ENCODE measurements around the gene LSG1.

The LSG1 gene

GRCh38 chr3:194691481-194692283 lies 19.7 kb upstream of the LSG1 start:
- no peak overlapping the region for H3K27ac Mint-ChIP-seq
- DNase-seq (ENCODE audit: low spot score) = no peak
- H3K4me3 Mint-ChIP-seq = no peak overlapping the region
- no peaks in the 10 kb centered on the region for H3K9me3 Mint-ChIP-seq
- peaks cover 39% of the 10 kb centered on the region for H3K27me3 Mint-ChIP-seq (ENCODE audit: low read depth)
- H3K36me3 Mint-ChIP-seq (ENCODE audit: low read depth) = no peaks in the 10 kb centered on the region
- H3K4me1 Mint-ChIP-seq (ENCODE audit: low read depth) = peaks cover 25% of the 10 kb centered on the region

- no peak for DNase-seq (ENCODE audit: low spot score)
- Mint-ChIP-seq H3K4me1 (ENCODE audit: low read depth) (peaks cover 24% of the 10 kb centered on the region), H3K4me3 (no peak overlapping the region), H3K27ac (no peak overlapping the region), H3K36me3 (ENCODE audit: low read depth) (no peaks in the 10 kb centered on the region), H3K9me3 (no peaks in the 10 kb centered on the region), H3K27me3 (ENCODE audit: low read depth) (peaks cover 39% of the 10 kb centered on the region)
Observed at GRCh38 chr3:194690501-194691372, 18.7 kb upstream of the LSG1 start.

- DNase-seq (ENCODE audit: low spot score) = no peak
- H3K27me3 Mint-ChIP-seq (ENCODE audit: low read depth) = peaks cover 50% of the 10 kb centered on the region
- H3K4me3 Mint-ChIP-seq = peak overlapping the region; percentile 38
- no peaks in the 10 kb centered on the region for H3K36me3 Mint-ChIP-seq (ENCODE audit: low read depth)
- no peak overlapping the region for H3K27ac Mint-ChIP-seq
- peaks cover 32% of the 10 kb centered on the region for H3K4me1 Mint-ChIP-seq (ENCODE audit: low read depth)
- H3K9me3 Mint-ChIP-seq = no peaks in the 10 kb centered on the region
Observed at GRCh38 chr3:194689493-194689944, 17.5 kb upstream of the LSG1 start.

GRCh38 chr3:194688946-194689345 lies 17.0 kb upstream of the LSG1 start:
- DNase-seq (ENCODE audit: low spot score) = no peak
- Mint-ChIP-seq H3K9me3 (no peaks in the 10 kb centered on the region), H3K4me1 (ENCODE audit: low read depth) (peaks cover 37% of the 10 kb centered on the region), H3K27ac (no peak overlapping the region), H3K4me3 (peak overlapping the region; percentile 22), H3K36me3 (ENCODE audit: low read depth) (no peaks in the 10 kb centered on the region), H3K27me3 (ENCODE audit: low read depth) (peaks cover 53% of the 10 kb centered on the region)

GRCh38 chr3:194688200-194688740 lies 16.3 kb upstream of the LSG1 start:
- Mint-ChIP-seq H3K4me3 (peak overlapping the region; percentile 12), H3K27me3 (ENCODE audit: low read depth) (peaks cover 57% of the 10 kb centered on the region), H3K36me3 (ENCODE audit: low read depth) (no peaks in the 10 kb centered on the region), H3K4me1 (ENCODE audit: low read depth) (peaks cover 39% of the 10 kb centered on the region), H3K9me3 (no peaks in the 10 kb centered on the region), H3K27ac (no peak overlapping the region)
- peak; percentile 8 for DNase-seq (ENCODE audit: low spot score)

- Mint-ChIP-seq H3K27me3 (ENCODE audit: low read depth) (peaks cover 61% of the 10 kb centered on the region), H3K4me3 (peak overlapping the region; percentile 89), H3K9me3 (no peaks in the 10 kb centered on the region), H3K4me1 (ENCODE audit: low read depth) (peaks cover 42% of the 10 kb centered on the region), H3K36me3 (ENCODE audit: low read depth) (no peaks in the 10 kb centered on the region), H3K27ac (no peak overlapping the region)
- DNase-seq (ENCODE audit: low spot score) = peak; percentile 78
Observed at GRCh38 chr3:194687638-194688199, 15.7 kb upstream of the LSG1 start.

- Mint-ChIP-seq H3K4me3 (peak overlapping the region; percentile 89), H3K27me3 (ENCODE audit: low read depth) (peaks cover 61% of the 10 kb centered on the region), H3K9me3 (no peaks in the 10 kb centered on the region), H3K4me1 (ENCODE audit: low read depth) (peaks cover 49% of the 10 kb centered on the region), H3K27ac (no peak overlapping the region), H3K36me3 (ENCODE audit: low read depth) (no peaks in the 10 kb centered on the region)
- peak; percentile 21 for DNase-seq (ENCODE audit: low spot score)
Observed at GRCh38 chr3:194686816-194687637, 15.0 kb upstream of the LSG1 start.

- Mint-ChIP-seq H3K27me3 (ENCODE audit: low read depth) (peaks cover 59% of the 10 kb centered on the region), H3K9me3 (no peaks in the 10 kb centered on the region), H3K36me3 (ENCODE audit: low read depth) (no peaks in the 10 kb centered on the region), H3K27ac (no peak overlapping the region), H3K4me3 (peak overlapping the region; percentile 80), H3K4me1 (ENCODE audit: low read depth) (peaks cover 49% of the 10 kb centered on the region)
- peak; percentile 7 for DNase-seq (ENCODE audit: low spot score)
Observed at GRCh38 chr3:194686414-194686815, 14.4 kb upstream of the LSG1 start.

GRCh38 chr3:194685718-194686413 lies 13.9 kb upstream of the LSG1 start, which contains the start of gene FAM43A:
Gene FAM43A, plus strand, starts transcription at chr3:194685883. Its CDS starts 944 bp downstream, at chr3:194686827.
- peaks cover 58% of the 10 kb centered on the region for H3K27me3 Mint-ChIP-seq (ENCODE audit: low read depth)
- no peaks in the 10 kb centered on the region for H3K9me3 Mint-ChIP-seq
- peaks cover 49% of the 10 kb centered on the region for H3K4me1 Mint-ChIP-seq (ENCODE audit: low read depth)
- no peaks in the 10 kb centered on the region for H3K36me3 Mint-ChIP-seq (ENCODE audit: low read depth)
- H3K27ac Mint-ChIP-seq = peak within 1 kb of the TSS; percentile 50
- H3K4me3 Mint-ChIP-seq = peak within 1 kb of the TSS; percentile 89
- DNase-seq (ENCODE audit: low spot score) = peak; percentile 81

GRCh38 chr3:194685065-194685717 lies 13.2 kb upstream of the LSG1 start:
- peaks cover 57% of the 10 kb centered on the region for H3K27me3 Mint-ChIP-seq (ENCODE audit: low read depth)
- no peaks in the 10 kb centered on the region for H3K9me3 Mint-ChIP-seq
- DNase-seq (ENCODE audit: low spot score) = no peak
- H3K4me3 Mint-ChIP-seq = peak overlapping the region; percentile 87
- H3K4me1 Mint-ChIP-seq (ENCODE audit: low read depth) = peaks cover 49% of the 10 kb centered on the region
- H3K27ac Mint-ChIP-seq = peak overlapping the region; percentile 50
- H3K36me3 Mint-ChIP-seq (ENCODE audit: low read depth) = no peaks in the 10 kb centered on the region

GRCh38 chr3:194683380-194683779 lies 11.4 kb upstream of the LSG1 start:
- Mint-ChIP-seq H3K27me3 (ENCODE audit: low read depth) (peaks cover 42% of the 10 kb centered on the region), H3K4me3 (no peak overlapping the region), H3K36me3 (ENCODE audit: low read depth) (no peaks in the 10 kb centered on the region), H3K9me3 (no peaks in the 10 kb centered on the region), H3K4me1 (ENCODE audit: low read depth) (peaks cover 35% of the 10 kb centered on the region), H3K27ac (no peak overlapping the region)
- DNase-seq (ENCODE audit: low spot score) = no peak

GRCh38 chr3:194682694-194683310 lies 10.8 kb upstream of the LSG1 start:
- H3K36me3 Mint-ChIP-seq (ENCODE audit: low read depth) = no peaks in the 10 kb centered on the region
- DNase-seq (ENCODE audit: low spot score) = peak; percentile 66
- H3K9me3 Mint-ChIP-seq = no peaks in the 10 kb centered on the region
- peaks cover 32% of the 10 kb centered on the region for H3K4me1 Mint-ChIP-seq (ENCODE audit: low read depth)
- H3K4me3 Mint-ChIP-seq = no peak overlapping the region
- H3K27ac Mint-ChIP-seq = no peak overlapping the region
- peaks cover 40% of the 10 kb centered on the region for H3K27me3 Mint-ChIP-seq (ENCODE audit: low read depth)
